WERI-Rb-1 (cell line): ENCODE data around the gene CFAP69.
"Not testable (repeated sequence)": the region's sequence is repeated elsewhere in the genome, so short reads cannot be mapped to it uniquely, and the experiment has no call there.

Source experiments
- DNase-seq: peaks from one replicate; pipeline ENCODE4 v3.0.0-alpha.2; 2020
- H3K27ac ChIP-seq: fragments of 250-450 bp; sonication (Bioruptor Pico); 2 replicates; pipeline ENCODE4 v1.5.1; 2020; ENCODE audit warnings: mild to moderate bottlenecking, moderate library complexity
- H3K27me3 ChIP-seq: fragments of 250-450 bp; sonication (Bioruptor Pico); 2 replicates; pipeline ENCODE4 v1.5.1; 2021; ENCODE audit warnings: mild to moderate bottlenecking, low read depth, moderate library complexity; ENCODE audit not compliant: insufficient read depth, severe bottlenecking
- H3K36me3 ChIP-seq: fragments of 250-450 bp; sonication (Bioruptor Pico); 2 replicates; pipeline ENCODE4 v1.5.1; 2020; ENCODE audit warnings: mild to moderate bottlenecking, moderate library complexity
- H3K4me3 ChIP-seq: 2 replicates; pipeline ENCODE4 v1.5.1; 2011; ENCODE audit warnings: low read depth, mild to moderate bottlenecking, control low read depth, low read length
- H3K9me3 ChIP-seq: fragments of 250-450 bp; sonication (Bioruptor Pico); 2 replicates; pipeline ENCODE4 v1.5.1; 2021; ENCODE audit warnings: mild to moderate bottlenecking, moderate library complexity; ENCODE audit not compliant: severe bottlenecking
- TF ChIP-seq, protein P1 (sequence below): IDR thresholded peaks from 2 replicates; pipeline ENCODE4 v1.5.1; 2011; ENCODE audit warnings: low read depth, mild to moderate bottlenecking, control low read depth, inconsistent platforms, low read length

The CFAP69 gene

DNA sequence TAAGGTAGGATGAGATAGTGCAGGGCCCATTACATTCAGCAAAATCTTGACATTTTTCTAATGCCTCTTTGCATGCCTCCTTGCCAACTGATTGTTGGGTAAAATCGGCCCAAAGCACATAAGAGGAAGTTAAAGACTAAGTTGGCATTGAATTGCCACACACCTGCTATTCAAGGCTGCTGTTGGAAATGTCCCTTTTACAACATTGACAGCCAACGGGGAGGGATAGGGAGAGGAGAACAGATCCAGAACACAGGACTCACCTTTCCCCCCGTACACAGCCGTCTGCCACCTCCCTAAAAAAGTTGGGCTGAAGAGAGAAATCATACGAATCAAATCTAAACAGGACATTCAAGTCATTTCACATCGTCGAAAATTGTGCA lies 75.4 kb downstream of the CFAP69 start:
- TF ChIP-seq, protein P1, sequence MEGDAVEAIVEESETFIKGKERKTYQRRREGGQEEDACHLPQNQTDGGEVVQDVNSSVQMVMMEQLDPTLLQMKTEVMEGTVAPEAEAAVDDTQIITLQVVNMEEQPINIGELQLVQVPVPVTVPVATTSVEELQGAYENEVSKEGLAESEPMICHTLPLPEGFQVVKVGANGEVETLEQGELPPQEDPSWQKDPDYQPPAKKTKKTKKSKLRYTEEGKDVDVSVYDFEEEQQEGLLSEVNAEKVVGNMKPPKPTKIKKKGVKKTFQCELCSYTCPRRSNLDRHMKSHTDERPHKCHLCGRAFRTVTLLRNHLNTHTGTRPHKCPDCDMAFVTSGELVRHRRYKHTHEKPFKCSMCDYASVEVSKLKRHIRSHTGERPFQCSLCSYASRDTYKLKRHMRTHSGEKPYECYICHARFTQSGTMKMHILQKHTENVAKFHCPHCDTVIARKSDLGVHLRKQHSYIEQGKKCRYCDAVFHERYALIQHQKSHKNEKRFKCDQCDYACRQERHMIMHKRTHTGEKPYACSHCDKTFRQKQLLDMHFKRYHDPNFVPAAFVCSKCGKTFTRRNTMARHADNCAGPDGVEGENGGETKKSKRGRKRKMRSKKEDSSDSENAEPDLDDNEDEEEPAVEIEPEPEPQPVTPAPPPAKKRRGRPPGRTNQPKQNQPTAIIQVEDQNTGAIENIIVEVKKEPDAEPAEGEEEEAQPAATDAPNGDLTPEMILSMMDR = no peak
- peak overlapping the region; percentile 23; the same call in 1 of the 2 replicates for H3K4me3 ChIP-seq
- H3K27me3 ChIP-seq = no peaks in the 10 kb centered on the region
- H3K27ac ChIP-seq = no peak overlapping the region
- no peak for DNase-seq
- no peaks in the 10 kb centered on the region for H3K36me3 ChIP-seq
- H3K9me3 ChIP-seq = no peaks in the 10 kb centered on the region

DNA sequence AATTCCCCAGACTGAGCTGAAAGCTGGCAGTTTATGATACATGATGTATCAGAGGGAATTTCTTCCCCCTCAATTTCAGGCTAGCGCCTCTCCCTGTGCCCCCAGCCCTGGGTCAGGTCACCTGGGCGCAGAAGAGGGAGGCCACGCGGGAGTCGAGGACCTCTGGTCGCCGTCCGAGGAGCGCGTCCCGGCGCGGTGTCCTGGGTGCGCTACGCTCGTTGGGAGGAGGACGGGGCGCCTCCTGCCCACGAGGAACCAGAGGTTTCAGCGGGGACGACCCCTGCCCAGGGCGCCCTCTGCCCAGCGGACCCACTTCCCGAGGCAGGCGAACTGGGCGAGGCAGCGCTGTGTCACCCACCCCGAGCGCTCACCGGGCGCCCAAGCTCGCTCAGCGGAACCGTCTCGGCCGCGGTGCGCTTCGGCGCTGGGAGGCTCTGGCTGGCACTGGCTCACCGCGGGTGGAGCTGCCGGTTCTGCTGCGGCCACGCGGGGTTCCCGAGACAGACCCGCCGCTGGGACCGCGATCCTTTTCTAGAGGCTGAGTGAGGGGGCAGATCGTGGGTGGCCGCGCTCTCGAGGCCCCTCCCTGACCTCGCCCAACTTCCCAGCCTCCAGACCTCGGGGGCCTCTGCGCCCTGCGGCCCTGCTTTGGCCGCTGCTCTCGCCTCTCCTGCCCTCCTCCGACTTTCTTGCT lies 76.0 kb downstream of the CFAP69 start, which contains the start of gene FAM237B:
FAM237B (minus strand) TSS at position 504 of the 694 bp plus-strand sequence. CDS start 1,556 bp downstream, outside the sequence.
- no peak for DNase-seq
- TF ChIP-seq, protein P1 = no peak
- Histone ChIP-seq H3K4me3 (peak within 1 kb of the TSS; percentile 23), H3K9me3 (no peaks in the 10 kb centered on the region), H3K27ac (no peak within 1 kb of the TSS), H3K36me3 (no peaks in the 10 kb centered on the region), H3K27me3 (no peaks in the 10 kb centered on the region)

DNA sequence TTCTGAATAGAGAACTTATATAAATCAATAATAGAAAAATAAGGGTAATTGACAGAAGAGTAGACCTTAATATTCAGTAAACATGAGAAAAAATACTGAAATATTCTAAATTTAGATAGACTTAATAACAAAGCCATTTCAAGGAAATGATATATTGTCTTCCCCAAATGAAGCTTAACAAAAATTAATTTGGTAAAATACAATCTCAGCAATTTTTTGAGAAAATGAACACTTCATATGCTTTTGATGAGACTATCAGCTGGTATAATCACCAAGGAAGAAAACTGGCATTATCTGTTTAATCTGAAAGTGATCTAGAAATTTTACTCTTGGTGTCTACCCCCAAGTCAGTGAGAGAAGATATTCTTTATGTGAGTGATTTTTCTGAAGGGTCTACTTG lies 77.9 kb downstream of the CFAP69 start:
- H3K36me3 ChIP-seq = no peaks in the 10 kb centered on the region
- no peak overlapping the region for H3K27ac ChIP-seq
- no peaks in the 10 kb centered on the region for H3K27me3 ChIP-seq
- no peaks in the 10 kb centered on the region for H3K9me3 ChIP-seq
- no peak for DNase-seq
- H3K4me3 ChIP-seq = no peak overlapping the region
- TF ChIP-seq, protein P1 = no peak

DNA sequence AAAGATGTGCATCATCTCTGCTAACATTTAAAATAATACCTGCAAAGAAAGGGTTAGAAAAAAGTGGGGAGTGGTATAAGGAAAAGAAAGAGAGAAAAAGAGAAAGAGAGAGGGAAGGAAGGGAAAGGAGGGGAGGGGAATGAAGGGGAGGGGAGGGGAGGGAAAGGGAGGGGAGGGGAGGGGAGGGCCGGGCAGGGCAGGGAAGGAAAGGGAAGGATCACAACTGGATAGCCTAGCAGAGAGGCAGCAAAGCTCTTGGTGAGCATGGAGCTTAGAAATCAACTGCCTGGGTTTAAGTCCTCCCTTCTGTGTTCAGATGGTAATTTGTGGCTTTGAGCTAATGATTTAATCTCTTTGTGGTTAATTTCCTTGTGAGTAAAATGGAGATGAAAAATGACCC lies 81.5 kb downstream of the CFAP69 start:
- no peaks in the 10 kb centered on the region for H3K36me3 ChIP-seq
- TF ChIP-seq, protein P1 = no peak
- H3K27me3 ChIP-seq = no peaks in the 10 kb centered on the region
- no peaks in the 10 kb centered on the region for H3K9me3 ChIP-seq
- peak; percentile 24 for DNase-seq
- no peak overlapping the region for H3K4me3 ChIP-seq
- no peak overlapping the region for H3K27ac ChIP-seq

DNA sequence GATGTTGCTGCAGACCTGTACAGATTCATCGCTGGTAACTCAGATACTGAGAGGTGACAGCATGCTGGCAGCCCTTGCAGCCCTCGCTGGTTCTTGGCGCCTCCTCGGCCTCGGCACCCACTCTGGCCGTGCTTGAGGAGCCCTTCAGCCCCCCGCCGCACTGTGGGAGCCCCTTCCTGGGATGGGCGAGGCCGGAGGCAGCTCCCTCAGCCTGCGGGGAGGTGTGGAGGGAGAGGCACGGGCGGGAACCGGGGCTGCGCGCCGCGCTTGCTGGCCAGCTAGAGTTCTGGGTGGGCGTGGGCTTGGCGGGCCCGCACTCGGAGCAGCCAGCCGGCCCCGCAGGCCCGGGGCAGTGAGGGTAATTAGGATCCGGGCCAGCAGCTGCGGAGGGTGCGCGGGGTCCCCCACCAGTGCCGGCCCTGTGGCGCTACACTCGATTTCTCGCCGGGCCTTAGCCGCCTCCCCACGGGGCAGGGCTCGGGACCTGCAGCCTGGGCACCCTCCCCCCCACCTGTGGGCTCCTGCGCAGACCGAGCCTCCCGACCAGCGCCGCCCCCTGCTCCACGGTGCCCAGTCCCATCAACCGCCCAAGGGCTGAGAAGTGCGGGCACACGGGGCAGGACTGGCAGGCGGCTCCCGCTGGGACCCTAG lies 89.3 kb downstream of the CFAP69 start:
- no peaks in the 10 kb centered on the region for H3K9me3 ChIP-seq
- H3K27ac ChIP-seq = no peak overlapping the region
- H3K36me3 ChIP-seq = no peaks in the 10 kb centered on the region
- DNase-seq = no peak
- TF ChIP-seq, protein P1 = no peak
- H3K4me3 ChIP-seq = no peak overlapping the region
- no peaks in the 10 kb centered on the region for H3K27me3 ChIP-seq

DNA sequence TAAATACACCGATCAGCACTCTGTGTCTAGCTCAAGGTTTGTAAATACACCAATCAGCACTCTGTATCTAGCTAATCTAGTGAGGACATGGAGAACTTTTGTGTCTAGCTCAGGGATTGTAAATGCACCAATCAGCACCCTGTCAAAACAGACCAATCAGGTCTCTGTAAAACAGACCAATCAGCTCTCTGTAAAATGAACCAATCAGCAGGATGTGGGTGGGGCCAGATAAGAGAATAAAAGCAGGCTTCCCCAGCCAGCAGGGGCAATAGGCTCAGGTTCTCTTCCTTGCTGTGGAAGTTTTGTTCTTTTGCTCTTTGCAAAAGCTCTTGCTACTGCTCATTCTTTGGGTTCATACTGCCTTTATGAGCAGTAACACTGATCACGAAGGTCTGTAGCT lies 90.0 kb downstream of the CFAP69 start:
- not testable (repeated sequence) for H3K9me3 ChIP-seq, H3K4me3 ChIP-seq, DNase-seq

More for the DNA sequence above, 90.0 kb downstream of the CFAP69 start:
- H3K27ac ChIP-seq, H3K36me3 ChIP-seq, H3K27me3 ChIP-seq: not testable (repeated sequence)
